Measurements from ENCODE around the gene C19orf47. TPM values are rescaled to one million over a fixed set of nuclear protein-coding genes. Genes with fewer than 3 reads are reported as not detected.

The C19orf47 gene
- total RNA-seq, 3 donors from 2014 or later (not counting 1 experiment from before 2014, with no cell fraction given): 15.2 to 20.2 (median 16.1) TPM

- intact Hi-C loops (cut with micrococcal nuclease): loop anchor here (5.0 to 10.0 kb wide), 2 partner anchors 63 to 139 kb away; partner anchors contain the start of genes C19orf47 and PLD3
- Mint-ChIP-seq H3K36me3 (no peaks in the 10 kb centered on the region), H3K4me3 (peak overlapping the region; percentile 94), H3K27ac (peak overlapping the region; percentile 99), H3K9me3 (no peaks in the 10 kb centered on the region), H3K4me1 (peaks cover 43 to 65% of the 10 kb centered on the region in 2 donors), H3K27me3 (ENCODE audit: low read depth in 2 of 2) (no peaks in the 10 kb centered on the region)
- no peaks in the 10 kb centered on the region for H3K27me3 ChIP-seq (ENCODE audit: control insufficient read depth, insufficient read depth, low read length)
- H3K4me3 ChIP-seq (ENCODE audit: low read length): peak overlapping the region; percentile 72
- DNase-seq (no peak), ATAC-seq (no peak)
- H3K27ac ChIP-seq (ENCODE audit: low read length): peak overlapping the region; percentile 98
- H3K4me1 ChIP-seq (ENCODE audit: control insufficient read depth, insufficient read depth, low read length): peaks cover 61% of the 10 kb centered on the region
- peaks cover 2% of the 10 kb centered on the region for H3K36me3 ChIP-seq (ENCODE audit: control insufficient read depth, insufficient read depth, low read length)
- WGBS (ENCODE audit: insufficient coverage): 9% methylated on average over 4 of the region's 4 CpGs
- TF ChIP-seq CTCF (IDR thresholded peaks at IDR 0.05): no peak
- H3K9me3 ChIP-seq (ENCODE audit: control insufficient read depth, insufficient read depth, low read length): no peaks in the 10 kb centered on the region
These were observed 64.0 kb downstream of the C19orf47 start for GRCh38 chr19:40284251-40284500.

- peaks cover 45 to 67% of the 10 kb centered on the region in 2 donors for H3K4me1 Mint-ChIP-seq
- no peaks in the 10 kb centered on the region for H3K27me3 ChIP-seq (ENCODE audit: control insufficient read depth, insufficient read depth, low read length)
- peak overlapping the region; percentile 98 for H3K27ac ChIP-seq (ENCODE audit: low read length)
- intact Hi-C loops (cut with micrococcal nuclease): loop anchor here (5.0 to 10.0 kb wide), 2 partner anchors 64 to 139 kb away; partner anchors contain the start of genes C19orf47 and PLD3
- H3K27me3 Mint-ChIP-seq (ENCODE audit: low read depth in 2 of 2): no peaks in the 10 kb centered on the region
- no peak for ATAC-seq
- H3K27ac Mint-ChIP-seq: peak overlapping the region; percentile 99
- no peaks in the 10 kb centered on the region for H3K9me3 ChIP-seq (ENCODE audit: control insufficient read depth, insufficient read depth, low read length)
- peak overlapping the region; percentile 72 for H3K4me3 ChIP-seq (ENCODE audit: low read length)
- H3K9me3 Mint-ChIP-seq: no peaks in the 10 kb centered on the region
- H3K4me1 ChIP-seq (ENCODE audit: control insufficient read depth, insufficient read depth, low read length): peaks cover 67% of the 10 kb centered on the region
- peak overlapping the region; percentile 94 for H3K4me3 Mint-ChIP-seq
- no peak for DNase-seq
- 59% methylated on average over 11 of the region's 12 CpGs for WGBS (ENCODE audit: insufficient coverage)
- no peaks in the 10 kb centered on the region for H3K36me3 Mint-ChIP-seq
- no peak for TF ChIP-seq CTCF (IDR thresholded peaks at IDR 0.05)
- peaks cover 2% of the 10 kb centered on the region for H3K36me3 ChIP-seq (ENCODE audit: control insufficient read depth, insufficient read depth, low read length)
These were observed 64.6 kb downstream of the C19orf47 start for GRCh38 chr19:40283414-40284250.

- intact Hi-C loops (cut with micrococcal nuclease): loop anchor here (5.0 to 10.0 kb wide), 2 partner anchors 64 to 138 kb away; partner anchors contain the start of genes C19orf47 and PLD3
- H3K9me3 Mint-ChIP-seq: no peaks in the 10 kb centered on the region
These were observed 65.3 kb downstream of the C19orf47 start for GRCh38 chr19:40282920-40283319.

More at GRCh38 chr19:40282920-40283319, 65.3 kb downstream of the C19orf47 start:
- Histone ChIP-seq H3K4me3 (ENCODE audit: low read length) (no peak overlapping the region), H3K27ac (ENCODE audit: low read length) (peak overlapping the region; percentile 98), H3K36me3 (ENCODE audit: control insufficient read depth, insufficient read depth, low read length) (peaks cover 2% of the 10 kb centered on the region), H3K4me1 (ENCODE audit: control insufficient read depth, insufficient read depth, low read length) (peaks cover 74% of the 10 kb centered on the region), H3K9me3 (ENCODE audit: control insufficient read depth, insufficient read depth, low read length) (no peaks in the 10 kb centered on the region), H3K27me3 (ENCODE audit: control insufficient read depth, insufficient read depth, low read length) (no peaks in the 10 kb centered on the region)
- Mint-ChIP-seq H3K36me3 (no peaks in the 10 kb centered on the region), H3K4me1 (peaks cover 50 to 74% of the 10 kb centered on the region in 2 donors), H3K27me3 (ENCODE audit: low read depth in 2 of 2) (no peaks in the 10 kb centered on the region), H3K27ac (peak overlapping the region; percentile 99), H3K4me3 (peak overlapping the region; percentile 94)
- 76% methylated on average over 4 of the region's 4 CpGs for WGBS (ENCODE audit: insufficient coverage)
- DNase-seq: no peak
- no peak for ATAC-seq
- no peak for TF ChIP-seq CTCF (IDR thresholded peaks at IDR 0.05)
